GM10248 (cell line): Measurements from ENCODE around the gene FYB2.

Source experiments
- CTCF ChIA-PET: fragments of 300-600 bp; sonication (Branson Sonifier 250); formaldehyde crosslinking; extraction: SDS; loops from one replicate; lab custom pipeline; 2021; ENCODE audit warnings: antibody characterized with exemption; lab: Yijun Ruan, JAX
- POLR2A ChIA-PET: fragments of 350-650 bp; sonication (Branson Sonifier 250); formaldehyde crosslinking; extraction: SDS; loops from one replicate; lab custom pipeline; 2020; ENCODE audit warnings: antibody characterized with exemption; lab: Yijun Ruan, JAX
- DNase-seq: peaks from one replicate; pipeline ENCODE4 v3.0.0; 2012; ENCODE audit errors: extremely low spot score
- CTCF ChIP-seq: IDR thresholded peaks from 2 replicates; pipeline ENCODE4 v1.5.1; 2012; ENCODE audit warnings: mild to moderate bottlenecking, low read depth; ENCODE audit errors: extremely low read depth, missing control alignments, control extremely low read depth

Gene FYB2

GRCh38 chr1:56850411-56850810 lies 31.2 kb upstream of the FYB2 start:
- DNase-seq: no peak
- ChIA-PET CTCF (interaction anchor here (3.6 kb wide), 1 partner anchor 18 kb away, joined by 13 read pairs; no protein-coding TSS in a partner anchor), POLR2A (no interaction called here)
- TF ChIP-seq CTCF: no peak

DNA sequence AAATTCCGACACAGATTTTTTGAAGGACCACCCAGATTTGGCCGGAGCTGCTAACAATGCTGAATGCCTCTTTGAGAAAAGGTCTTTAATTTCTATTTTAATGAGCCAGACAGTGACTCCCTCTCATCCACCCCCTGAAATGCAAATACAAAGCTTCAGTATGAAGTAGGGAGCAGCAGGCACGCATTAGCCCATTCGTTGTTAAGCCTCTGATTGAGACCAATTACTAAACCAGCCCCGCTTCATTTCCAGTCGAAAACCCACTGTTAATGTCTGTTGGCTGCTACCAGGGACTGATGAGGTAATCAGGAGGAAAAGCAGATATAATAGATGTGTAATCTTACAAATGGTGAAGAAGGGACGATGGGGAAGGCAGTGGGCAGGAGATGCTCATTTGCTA lies 30.5 kb upstream of the FYB2 start:
- TF ChIP-seq CTCF: no peak
- POLR2A ChIA-PET: no interaction called here
- CTCF ChIA-PET: interaction anchor here (3.6 kb wide), 1 partner anchor 18 kb away, joined by 13 read pairs; no protein-coding TSS in a partner anchor

DNA sequence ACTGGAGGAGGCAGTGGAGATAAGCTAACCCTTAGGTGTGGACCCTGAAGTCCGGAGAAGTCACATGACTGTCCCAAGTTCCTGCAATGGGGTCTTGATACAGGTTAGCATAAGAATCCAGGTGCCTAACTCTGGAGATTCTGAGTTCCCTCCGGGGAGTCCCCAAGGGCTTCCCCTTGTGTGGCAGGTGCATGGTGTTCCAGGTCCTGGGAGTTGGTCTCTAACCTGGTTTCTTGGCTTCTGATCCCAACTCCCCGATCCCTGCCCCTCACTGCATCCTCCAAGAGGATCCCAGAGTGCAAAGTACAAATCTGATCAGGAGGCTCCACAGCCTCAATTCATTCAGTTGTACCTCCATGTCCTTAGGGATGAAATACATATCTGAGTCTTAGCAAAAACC lies 26.1 kb upstream of the FYB2 start:
- CTCF ChIA-PET: interaction anchor here (1.1 to 2.2 kb wide), 3 partner anchors 9 to 25 kb away, joined by 3 to 9 read pairs (median 3); no protein-coding TSS in a partner anchor
- no peak for TF ChIP-seq CTCF
- POLR2A ChIA-PET: no interaction called here
- no peak for DNase-seq

More for the DNA sequence above, 30.5 kb upstream of the FYB2 start:
- DNase-seq: no peak

DNA sequence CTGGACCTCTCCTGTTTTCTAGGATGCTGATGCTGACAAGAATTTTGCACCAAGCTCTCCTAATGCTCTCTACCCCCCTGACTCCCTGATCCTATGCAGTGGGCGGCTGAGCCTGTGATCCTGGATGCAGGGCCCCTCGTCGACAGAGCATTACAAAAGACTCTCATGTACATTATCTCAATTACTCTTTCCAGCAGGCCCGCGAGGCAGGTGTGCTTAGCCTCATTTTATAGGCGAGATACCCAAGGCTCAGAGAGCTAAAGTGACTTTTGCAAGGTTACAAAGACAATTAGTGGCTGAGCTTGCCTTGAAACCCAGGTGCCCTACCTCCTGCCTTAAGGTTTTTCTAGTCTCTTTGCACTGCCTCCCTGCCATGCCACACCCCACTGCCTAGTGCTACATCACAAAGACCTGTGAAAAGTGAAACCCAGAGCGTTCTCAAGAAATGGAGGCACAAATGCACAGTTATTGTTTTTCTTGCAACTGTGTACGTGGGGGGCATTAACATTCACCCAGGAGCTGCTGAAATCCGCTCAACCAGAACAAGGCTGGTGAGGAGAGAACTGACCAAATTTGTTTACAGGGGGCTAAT lies 25.4 kb upstream of the FYB2 start:
- CTCF ChIA-PET: interaction anchor here (1.1 to 2.2 kb wide), 3 partner anchors 8 to 24 kb away, joined by 3 to 9 read pairs (median 3); no protein-coding TSS in a partner anchor
- no peak for TF ChIP-seq CTCF
- POLR2A ChIA-PET: no interaction called here
- DNase-seq: no peak

DNA sequence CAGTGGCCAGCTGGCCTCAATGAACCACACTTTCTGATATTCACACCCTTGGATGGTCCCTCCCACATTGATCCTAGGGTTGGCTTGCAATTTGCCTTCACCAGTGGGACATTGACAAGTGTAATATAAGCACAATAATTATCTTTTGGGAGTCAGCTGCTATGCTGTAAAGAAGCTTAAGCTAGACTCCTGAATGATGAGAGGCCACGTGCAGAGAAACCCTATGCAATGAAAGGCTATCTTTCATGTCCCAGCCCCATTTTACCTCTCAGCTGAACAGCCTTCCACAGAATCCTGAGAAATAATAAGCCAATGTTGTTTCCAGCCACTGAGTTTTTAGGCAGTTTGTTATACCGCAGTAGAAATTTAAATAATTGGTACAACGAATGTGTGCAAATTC lies 24.3 kb upstream of the FYB2 start:
- CTCF ChIA-PET: interaction anchor here (1.0 to 3.4 kb wide), 3 partner anchors 11 to 23 kb away, joined by 3 to 30 read pairs (median 3); no protein-coding TSS in a partner anchor
- POLR2A ChIA-PET: no interaction called here
- DNase-seq: no peak
- TF ChIP-seq CTCF: no peak

- CTCF ChIA-PET: interaction anchor here (1.2 to 1.8 kb wide), 3 partner anchors 8 to 1208 kb away, joined by 3 to 7 read pairs (median 5); no protein-coding TSS in a partner anchor
- no peak for TF ChIP-seq CTCF
- no peak for DNase-seq
- POLR2A ChIA-PET: no interaction called here
Measured at GRCh38 chr1:56838759-56839158, 19.6 kb upstream of the FYB2 start.
